GM15510 (cell line): Measurements from ENCODE around the gene COL4A4.

Source experiments
- POLR2A ChIP-seq: IDR thresholded peaks from 3 replicates; pipeline ENCODE4 v1.6.1; 2011; ENCODE audit warnings: borderline replicate concordance; ENCODE audit not compliant: insufficient read length; ENCODE audit errors: extremely low read depth

Gene COL4A4

DNA sequence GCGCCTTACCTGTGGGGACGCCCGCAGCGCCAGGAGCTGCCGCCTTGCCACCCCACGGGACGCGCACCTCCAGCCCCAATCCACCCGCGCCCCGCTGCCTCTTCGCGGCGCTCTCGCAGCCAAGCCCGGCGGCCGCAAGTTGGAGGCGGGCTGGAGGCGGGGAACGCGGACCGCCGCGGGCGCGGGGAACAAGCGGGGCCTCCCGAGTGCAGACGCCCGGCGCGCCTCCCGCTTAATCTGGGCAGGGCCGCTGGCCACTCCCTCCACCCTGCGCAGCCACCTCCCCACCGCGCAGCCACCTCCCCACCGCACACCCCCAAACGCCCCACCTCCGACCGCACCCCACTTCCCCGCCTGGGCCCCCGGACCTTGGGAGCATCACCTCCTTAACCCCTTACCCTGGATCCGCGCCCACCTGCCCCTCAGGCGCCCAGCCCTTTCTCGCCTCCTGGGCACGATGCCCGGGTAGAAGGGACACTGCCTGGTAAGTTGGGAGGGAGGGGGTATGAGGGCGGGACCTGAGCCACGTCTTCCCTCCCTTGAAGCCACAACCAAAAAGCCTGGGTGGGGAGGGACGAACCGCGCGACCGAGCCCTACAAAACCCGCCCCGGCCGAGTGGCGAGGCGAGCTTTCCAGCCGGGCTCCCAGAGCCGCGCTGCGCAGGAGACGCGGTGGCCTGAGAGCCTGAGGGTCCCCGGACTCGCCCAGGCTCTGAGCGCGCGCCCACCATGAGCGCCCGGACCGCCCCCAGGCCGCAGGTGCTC is at the start of gene COL4A4, which contains the start of gene COL4A3:
COL4A4 (minus strand) TSS at position 208 of the 765 bp plus-strand sequence. CDS start 16,722 bp downstream, outside the sequence.
COL4A3 (plus strand) TSS at position 627 of the 765 bp plus-strand sequence; CDS start at position 730, 103 bp downstream.
- peak; percentile 41 for TF ChIP-seq POLR2A

DNA sequence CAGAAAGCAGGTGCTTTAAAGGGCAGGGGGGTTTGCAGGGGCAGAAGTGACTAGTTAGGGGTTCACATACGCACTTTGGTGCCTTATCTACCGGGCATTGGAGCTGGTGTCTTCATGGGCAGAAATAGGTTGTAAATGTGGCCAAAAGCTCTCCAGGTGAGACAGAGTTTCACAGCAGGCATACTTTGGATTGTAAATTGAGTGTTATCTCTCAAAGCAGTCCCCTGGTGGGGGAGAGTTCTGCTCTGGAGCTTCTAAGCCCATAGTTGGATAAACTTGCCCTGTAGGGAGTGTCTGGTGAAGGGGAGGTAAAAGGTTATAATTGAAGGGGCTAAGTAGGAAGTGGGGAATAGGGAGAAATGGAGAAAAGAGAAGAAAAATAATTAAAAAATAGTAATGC is 43.6 kb upstream of the COL4A4 start:
- no peak for TF ChIP-seq POLR2A

- TF ChIP-seq POLR2A, result no peak
Measured at GRCh38 chr2:227206406-227206805, 42.4 kb upstream of the COL4A4 start.

DNA sequence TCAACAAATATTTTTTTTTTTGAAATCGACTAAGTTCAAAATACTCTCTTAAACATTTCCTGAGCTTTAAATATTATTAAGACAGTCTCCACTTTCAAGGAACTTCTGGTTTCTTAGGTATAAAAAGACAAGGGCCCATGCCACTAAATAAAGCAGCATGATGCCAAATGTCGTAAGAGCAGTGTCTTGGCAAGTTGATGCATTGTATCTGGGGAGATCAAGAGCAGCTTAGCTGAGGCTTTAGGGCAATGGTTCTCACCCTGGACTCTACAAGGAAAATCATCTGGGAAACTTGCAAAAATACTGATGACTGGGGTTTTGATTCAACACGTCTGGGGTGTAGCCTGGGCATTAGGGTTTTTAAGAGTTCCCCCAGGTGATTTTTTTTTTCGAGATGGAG is 41.7 kb upstream of the COL4A4 start:
- TF ChIP-seq POLR2A, result no peak

DNA sequence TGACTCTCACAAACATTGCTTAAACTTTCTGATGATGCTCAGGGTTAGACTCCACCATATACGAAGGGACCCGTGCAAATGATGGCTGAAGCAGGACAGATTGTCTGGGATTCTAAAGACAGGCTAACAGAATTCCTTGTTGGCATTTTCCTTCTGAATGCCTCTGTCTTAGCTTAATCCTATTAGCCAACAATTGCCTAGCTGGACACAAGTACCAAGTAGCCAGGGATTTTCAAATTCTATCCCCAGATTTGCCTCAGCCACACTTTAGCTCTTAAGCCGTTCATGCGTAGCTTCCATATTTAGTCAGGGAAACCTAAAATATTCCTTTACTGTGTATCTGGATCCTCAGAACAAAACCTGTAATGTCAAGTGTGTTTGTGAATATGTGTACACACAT is 40.4 kb upstream of the COL4A4 start:
- TF ChIP-seq POLR2A, result no peak

DNA sequence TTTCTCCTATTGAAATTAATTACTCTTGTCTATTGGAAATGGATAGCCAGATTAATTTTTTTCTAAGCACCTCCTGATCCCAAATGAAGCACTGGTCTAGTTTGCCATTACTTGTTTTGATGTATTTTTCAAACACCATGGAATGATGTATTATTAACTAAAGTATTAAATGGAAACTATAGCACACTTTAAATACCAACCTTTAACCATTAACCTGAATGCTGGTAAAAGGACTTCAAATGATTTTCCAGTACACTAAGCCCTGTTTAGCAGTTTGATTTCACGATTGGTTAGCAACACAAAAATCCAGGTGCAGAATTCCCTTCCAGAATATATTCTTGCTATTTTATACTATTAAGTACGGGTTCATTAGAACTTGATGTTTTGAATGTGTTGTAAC is 37.8 kb upstream of the COL4A4 start:
- TF ChIP-seq POLR2A, result no peak

DNA sequence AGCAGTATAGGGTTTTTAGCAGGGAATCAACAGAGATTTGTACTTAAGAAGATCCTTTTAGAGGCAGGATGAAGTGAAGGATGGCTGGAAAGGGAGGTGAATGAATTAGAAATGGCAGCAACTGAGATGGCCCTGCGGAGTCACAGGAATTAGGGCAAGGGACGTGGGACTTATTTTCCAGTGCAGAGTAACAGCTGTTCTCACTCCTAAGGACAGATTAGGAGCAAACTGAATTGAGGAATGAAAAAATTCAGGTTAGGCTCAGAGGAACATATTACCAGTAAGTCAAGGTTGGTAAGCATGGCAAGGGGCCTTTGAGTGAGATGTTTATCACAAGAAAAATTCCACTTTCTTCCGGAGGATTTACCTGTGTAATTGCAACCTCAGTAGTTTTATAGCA is 34.9 kb upstream of the COL4A4 start:
- no peak for TF ChIP-seq POLR2A

- TF ChIP-seq POLR2A, result no peak
Measured at GRCh38 chr2:227194219-227194618, 30.2 kb upstream of the COL4A4 start.

DNA sequence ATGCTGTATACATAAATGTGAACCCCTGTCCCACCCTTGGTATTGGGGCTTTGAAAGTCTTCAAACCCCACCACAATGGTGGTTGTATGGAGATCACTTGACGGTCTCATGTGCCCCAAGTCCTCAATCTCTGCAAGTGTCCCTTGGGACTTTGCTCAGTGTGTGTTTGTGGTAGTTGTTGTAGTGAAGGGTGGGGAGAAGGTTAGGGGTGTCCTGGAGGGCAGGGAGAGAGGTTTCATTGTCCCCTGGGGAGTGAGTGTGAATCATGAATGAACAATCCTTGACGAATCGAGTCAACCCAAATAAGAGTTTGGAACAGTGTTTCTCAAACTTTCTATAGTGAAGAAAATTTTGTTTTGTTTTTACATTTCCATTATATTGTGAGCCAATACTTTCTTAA is 28.5 kb upstream of the COL4A4 start:
- no peak for TF ChIP-seq POLR2A

DNA sequence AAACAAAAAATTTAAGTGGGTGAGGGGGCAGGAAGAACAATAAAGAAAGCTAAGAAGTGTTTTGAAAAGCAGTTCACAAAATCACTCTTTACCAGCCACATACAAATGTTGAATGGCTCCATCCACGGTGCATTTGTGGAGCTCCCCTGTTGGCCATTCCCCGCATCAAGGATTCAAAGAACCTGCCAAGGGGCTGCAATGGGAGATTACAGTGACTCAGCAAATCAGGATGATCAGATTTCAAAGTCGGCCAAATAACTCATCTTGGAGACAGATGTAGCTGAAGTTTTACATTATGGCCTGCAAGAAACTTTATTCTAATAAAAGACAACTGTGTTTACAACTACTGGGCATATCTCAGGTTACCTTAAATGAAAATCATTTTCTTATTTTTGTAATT is 27.4 kb upstream of the COL4A4 start:
- no peak for TF ChIP-seq POLR2A

- no peak for TF ChIP-seq POLR2A
Measured at GRCh38 chr2:227188292-227188691, 24.3 kb upstream of the COL4A4 start.

- TF ChIP-seq POLR2A, result no peak
Measured at GRCh38 chr2:227186751-227187150, 22.7 kb upstream of the COL4A4 start.

DNA sequence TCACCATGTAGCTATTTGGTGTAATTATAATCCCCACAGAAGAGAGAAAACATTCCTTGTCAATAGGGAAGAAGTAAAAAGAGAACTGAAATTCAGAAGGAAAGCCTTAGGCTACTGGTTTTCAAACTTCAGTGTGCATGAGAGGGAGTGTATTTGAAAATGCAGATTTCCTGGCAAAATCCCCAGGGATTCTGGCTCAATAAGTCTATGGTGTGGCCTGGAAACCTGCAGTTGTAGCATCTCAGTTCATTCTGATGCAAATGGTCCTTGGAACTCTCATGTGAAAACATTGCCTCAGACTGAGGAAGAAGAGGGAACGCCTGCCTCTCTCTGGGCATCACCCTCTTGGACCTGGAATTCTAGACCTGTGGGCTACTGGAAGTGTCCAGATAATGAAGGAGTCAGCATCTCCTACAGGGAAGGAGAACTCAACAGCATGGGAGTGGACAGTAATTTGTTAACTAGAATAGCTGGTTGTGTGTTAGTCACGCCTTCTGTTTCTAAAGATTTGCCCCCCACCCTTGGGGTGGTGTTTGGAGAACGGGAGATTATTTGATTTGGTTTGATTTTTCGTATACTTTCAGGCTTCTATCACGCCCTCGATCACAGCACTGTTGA is 21.7 kb upstream of the COL4A4 start:
- no peak for TF ChIP-seq POLR2A

DNA sequence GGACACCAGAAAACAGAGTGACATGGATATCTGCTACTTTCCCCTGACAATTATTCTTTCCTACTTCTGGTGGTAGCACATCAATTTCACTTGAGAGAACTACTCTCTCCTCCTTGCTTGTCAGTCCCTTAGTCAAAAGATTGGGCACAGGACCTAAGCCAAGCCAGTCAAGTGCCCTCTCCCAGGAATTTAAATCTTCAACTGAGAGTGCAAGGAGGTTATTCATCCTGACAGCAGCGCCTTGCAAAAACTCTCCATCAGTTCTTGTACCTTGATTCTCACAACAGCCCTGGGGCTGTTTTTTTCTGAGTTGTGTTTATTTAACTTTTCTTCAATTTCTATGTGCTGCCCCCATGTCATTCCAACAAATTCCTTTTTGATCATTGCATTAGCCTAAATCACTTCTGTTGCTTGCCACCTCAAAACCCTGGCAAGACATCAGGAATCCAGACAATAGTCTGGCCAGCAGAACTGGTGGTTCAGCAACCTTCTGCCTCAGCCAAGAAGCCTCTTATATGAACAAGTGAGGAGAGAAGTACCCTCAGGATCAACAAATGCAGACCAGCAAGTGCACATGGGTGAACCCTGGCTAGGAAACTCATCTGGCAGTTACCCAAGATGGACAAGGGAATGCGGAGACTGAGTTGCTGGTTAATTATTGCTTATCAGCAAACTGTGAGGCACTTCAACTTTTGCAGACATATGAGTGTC is 19.8 kb upstream of the COL4A4 start:
- TF ChIP-seq POLR2A, result no peak

DNA sequence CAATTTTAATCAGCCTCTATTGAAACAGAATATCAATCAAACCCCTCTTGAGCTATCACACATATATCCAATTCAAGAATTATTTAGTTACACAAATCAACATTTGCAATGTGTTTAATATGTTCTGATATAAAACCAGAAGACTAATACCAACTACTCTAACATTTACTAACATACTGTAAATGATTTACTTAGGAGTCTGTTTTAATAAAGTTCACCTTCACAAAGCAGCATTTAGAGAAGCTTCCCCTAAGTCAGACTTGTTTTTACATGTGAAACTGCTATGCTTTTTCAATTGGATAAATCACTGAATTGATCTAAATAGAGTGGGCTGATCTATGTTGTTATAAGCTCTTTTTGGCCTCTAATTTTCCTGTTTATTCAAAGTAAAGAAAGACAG is 18.8 kb upstream of the COL4A4 start:
- TF ChIP-seq POLR2A, result no peak
